ENCODE data around the gene GAREM1.

GAREM1 gene

GRCh38 chr18:32290810-32291209, 179.9 kb downstream of the GAREM1 start:
- no peak for DNase-seq (ENCODE audit: low read depth)

- peak; percentile 16 for DNase-seq (ENCODE audit: low read depth)
Observed at GRCh38 chr18:32289483-32290075, 181.1 kb downstream of the GAREM1 start.

- no peak for DNase-seq (ENCODE audit: low read depth)
Observed at GRCh38 chr18:32287873-32288272, 182.8 kb downstream of the GAREM1 start.

DNA sequence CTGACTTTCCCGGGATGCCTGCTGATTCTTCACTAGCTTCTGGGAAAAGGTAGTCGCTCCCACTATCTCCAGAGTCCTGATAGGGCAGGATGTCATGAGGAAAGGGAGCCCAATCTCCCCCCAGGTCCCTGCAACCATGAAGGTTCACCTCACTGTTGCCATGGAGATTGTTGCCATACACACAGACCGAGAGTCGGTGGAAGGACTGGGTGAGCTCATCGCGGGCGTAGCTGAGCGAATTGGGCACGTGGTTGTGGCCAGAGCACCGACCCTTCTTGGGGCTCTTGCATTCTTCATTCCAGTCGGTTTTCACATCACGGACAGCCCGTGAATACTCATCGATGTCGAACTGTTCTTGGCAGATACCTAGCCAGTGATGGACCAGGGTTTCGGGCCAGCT, 183.4 kb downstream of the GAREM1 start:
- no peak for DNase-seq (ENCODE audit: low read depth)

DNA sequence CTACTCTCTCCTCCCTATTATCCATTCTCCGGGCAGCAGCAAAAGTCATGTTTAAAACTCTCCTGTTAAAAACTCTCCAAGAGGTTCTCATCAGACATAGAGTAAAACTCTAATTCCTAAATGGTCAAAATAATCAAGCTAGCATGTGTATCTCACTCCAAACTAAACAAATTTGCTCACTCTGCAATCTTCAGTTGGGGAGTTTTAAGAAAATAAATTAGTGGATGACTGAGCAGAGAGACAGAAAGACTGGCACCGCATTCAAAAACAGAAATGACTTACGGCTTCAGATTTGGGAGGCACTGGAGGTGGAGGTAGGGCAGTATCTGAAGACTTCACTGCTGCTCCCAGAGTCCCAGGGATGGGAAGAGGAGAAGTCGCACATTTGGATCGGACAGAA, 183.9 kb downstream of the GAREM1 start:
- DNase-seq (ENCODE audit: low read depth) = no peak

GRCh38 chr18:32284284-32284683, 186.4 kb downstream of the GAREM1 start:
- DNase-seq (ENCODE audit: low read depth) = no peak

DNA sequence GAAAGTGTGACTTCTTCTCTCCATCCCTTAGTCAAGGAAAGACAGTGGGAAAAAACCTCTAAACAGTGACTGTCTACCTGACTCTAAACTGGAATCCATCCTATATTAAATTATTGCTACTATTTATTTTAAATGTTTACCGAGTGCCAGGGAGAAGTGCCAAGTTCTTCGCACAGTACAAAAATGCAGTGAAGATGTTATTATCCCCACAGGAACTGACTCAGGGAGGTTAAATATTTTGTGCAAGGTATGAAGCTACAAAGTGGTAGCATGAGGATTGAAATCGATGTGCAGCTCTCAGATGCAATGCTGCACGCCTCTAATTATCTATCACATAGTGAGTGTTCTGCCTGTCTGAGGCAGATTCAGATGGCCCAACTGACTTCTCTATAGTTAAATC, 189.8 kb downstream of the GAREM1 start:
- DNase-seq (ENCODE audit: low read depth) = no peak

DNA sequence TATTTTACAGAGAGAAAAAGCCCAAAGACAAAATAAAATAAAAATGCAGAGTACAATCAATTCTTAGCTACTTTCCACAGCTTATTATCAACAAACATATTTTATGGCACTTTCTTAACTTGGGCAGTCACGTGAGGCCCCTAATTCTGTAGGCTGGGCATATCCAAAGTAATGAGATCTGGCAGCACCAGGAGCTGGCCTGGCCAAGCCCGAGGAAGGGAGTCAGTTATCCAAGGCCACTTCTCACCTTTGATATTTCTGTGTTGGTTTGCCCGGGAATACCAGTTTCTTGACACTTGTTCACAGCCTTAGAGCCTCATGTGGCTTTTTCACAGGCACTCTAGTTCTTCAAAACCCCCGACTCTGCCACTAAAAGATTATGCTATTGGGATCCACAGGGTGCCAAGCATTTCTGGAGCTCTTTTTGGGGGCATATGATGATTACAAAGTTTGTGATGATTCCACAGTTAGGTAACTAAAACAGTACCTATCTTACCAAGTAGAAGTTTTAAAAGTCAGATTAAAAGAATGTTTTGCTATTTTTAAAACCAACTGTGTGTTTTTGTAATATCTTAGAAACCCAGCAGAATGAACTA, 190.4 kb downstream of the GAREM1 start:
- no peak for DNase-seq (ENCODE audit: low read depth)

- DNase-seq (ENCODE audit: low read depth) = no peak
Observed at GRCh38 chr18:32278177-32278799, 192.4 kb downstream of the GAREM1 start.

- DNase-seq (ENCODE audit: low read depth) = no peak
Observed at GRCh38 chr18:32277549-32277948, 193.1 kb downstream of the GAREM1 start.

DNA sequence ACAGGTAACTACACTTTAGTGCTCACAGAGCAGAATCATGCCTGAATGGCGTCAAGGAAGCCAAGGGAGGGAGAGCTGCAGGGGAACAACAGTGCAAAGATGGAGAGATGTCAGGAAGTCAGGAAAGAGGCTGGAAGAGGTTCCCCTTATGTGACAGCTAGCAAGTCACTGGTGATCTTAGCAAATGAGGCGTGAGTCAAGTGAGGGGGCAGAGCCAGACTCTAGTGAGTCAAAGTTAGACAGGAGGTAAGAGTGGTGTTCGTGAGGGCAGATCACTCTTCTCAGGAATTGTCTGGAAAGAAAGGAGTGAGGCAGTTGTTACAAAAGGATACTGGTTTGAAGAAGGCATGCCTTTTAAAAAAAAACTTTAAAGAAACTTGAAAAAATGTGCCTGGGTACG, 193.8 kb downstream of the GAREM1 start:
- no peak for DNase-seq (ENCODE audit: low read depth)

DNA sequence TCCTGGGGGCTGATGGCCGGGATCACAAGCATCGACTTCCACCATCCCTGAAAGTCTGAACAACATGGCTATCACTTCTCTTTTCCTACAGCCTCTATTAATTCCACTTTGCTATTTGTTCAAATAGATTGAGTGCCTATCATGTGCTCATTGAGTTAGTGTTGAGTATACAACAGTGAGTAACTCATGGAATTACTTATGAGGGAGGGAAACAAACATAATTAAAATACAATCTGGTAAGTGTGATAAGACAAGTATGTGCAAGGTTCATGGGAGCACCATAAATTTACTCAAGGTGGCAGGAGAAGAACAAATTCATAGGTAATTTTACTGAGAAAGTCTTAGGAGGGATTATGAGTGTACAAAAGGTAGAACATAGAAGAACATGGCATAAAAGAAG, 194.4 kb downstream of the GAREM1 start:
- DNase-seq (ENCODE audit: low read depth) = no peak

DNA sequence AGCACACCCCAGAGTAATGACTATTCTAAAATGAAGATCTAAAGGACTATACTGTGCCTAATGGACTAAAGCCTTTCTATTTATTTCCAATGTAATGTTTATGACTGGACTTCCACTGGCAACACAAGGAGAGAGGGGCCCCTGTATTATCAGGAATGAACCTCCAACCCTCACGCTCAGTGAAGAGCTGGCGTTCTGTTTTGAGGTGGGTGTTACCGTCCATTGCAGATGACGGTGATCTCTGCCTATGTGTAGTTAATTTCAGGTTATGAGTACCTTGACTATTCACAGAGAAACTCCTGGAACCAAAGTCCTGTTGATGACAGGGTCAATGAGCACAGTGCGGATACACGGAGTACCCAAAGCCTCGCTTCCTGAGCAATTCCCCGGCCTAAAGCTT, 195.5 kb downstream of the GAREM1 start:
- DNase-seq (ENCODE audit: low read depth) = no peak

DNA sequence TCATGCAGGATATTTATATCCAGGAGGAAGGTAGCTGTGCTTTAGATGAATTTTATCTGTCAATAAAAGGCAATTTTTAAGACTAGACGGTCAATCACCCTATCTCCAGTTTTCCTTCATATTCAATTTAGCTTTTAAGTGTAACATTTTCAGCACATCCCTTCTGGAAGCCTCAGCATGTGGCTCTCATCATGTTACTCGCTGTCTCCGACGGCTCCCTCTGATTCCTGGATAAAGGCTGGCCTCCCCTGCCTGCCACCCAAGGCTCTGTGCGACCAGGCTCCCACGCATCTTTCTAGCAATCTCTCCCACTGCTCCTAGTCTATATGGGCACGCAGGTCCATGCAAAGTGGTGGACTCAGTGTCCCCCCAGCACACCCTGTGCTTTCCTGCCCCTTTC, 196.4 kb downstream of the GAREM1 start:
- no peak for DNase-seq (ENCODE audit: low read depth)

GRCh38 chr18:32271672-32272208, 198.9 kb downstream of the GAREM1 start:
- peak; percentile 5 for DNase-seq (ENCODE audit: low read depth)

DNA sequence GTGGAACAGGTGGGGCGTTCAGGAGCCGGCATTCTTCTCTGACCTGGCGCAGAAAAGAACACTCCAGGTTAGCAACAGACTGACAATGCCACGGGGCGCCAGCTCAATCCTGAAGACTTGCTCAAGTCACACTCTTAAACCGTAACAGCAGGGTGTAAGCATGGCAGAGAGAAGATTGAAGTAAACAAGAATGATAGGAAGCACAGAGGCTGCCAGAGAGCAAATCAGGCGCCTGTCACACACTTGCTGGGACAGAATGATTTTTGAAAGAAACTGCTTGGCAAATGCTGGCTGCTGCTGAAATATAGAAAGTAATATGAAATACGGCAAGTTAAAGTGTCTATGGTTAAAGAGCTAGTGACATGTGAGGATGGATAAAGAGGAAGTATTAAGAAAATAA, 200.3 kb downstream of the GAREM1 start:
- DNase-seq (ENCODE audit: low read depth) = no peak

DNA sequence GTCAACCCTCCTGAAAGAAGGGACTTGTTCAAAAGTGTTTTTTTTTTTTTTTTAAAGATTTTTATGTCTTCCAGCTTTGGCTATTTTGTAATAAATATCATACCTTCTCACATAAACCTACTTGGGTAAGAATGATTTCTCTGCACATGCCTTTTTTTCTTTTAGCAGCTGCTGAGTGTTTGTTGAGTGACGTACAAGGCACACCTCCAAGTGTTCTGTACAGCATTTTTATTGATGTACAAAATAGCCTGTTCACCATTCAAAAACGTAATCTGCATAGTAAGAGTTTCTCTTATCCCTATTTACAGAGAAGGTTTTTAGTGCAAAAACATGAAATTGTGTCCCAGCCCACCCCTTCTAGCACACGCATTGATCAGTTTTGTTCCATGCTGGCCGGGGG, 203.2 kb downstream of the GAREM1 start:
- DNase-seq (ENCODE audit: low read depth) = no peak

- no peak for DNase-seq (ENCODE audit: low read depth)
Observed at GRCh38 chr18:32264401-32264800, 206.3 kb downstream of the GAREM1 start.

GRCh38 chr18:32262092-32262491, 208.6 kb downstream of the GAREM1 start:
- no peak for DNase-seq (ENCODE audit: low read depth)

- no peak for DNase-seq (ENCODE audit: low read depth)
Observed at GRCh38 chr18:32261003-32261402, 209.7 kb downstream of the GAREM1 start.

DNA sequence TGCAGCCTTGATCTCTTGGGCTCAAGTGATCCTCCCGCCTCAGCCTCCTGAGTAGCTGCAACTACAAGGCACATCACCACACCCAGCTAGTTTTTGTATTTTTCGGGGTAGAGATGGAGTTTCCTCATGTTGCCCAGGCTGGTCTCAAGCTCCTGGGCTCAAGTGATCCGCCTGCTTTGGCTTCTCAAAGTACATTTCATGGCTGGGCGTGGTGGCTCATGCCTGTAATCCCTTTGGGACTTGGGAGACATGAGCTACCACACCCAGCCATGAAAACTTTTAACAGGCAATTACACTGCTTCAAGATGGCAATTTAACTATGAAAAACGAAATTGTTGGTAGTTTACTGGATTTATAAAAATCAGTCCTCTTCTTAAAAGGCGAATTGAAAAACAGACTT, 211.1 kb downstream of the GAREM1 start:
- DNase-seq (ENCODE audit: low read depth) = no peak

- DNase-seq (ENCODE audit: low read depth) = no peak
Observed at GRCh38 chr18:32258558-32259204, 212.0 kb downstream of the GAREM1 start.

DNA sequence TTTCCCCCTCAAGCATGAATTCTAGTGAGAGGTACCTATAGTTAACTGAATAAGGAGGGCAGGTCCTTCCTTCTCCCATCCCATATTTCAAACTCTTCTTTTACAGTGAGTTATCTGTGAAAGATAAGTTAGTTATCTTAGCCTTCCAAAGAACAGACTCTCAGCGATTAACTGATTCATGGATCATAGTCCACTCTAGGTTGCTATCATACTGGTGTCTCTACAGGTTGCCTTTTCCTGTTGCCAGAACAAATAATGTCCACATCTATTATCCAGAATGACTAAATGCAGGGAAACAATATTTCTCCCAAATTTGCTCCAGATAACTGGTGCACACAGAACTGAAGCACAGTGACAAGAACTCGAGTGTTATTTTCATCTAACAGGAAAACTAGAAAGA, 212.5 kb downstream of the GAREM1 start:
- no peak for DNase-seq (ENCODE audit: low read depth)

Data from ELR (cell line).